GOT3 (cell line): ENCODE data around the gene PDZRN3.

Source experiments
- DNase-seq: peaks from one replicate; lab custom pipeline; 2025; ENCODE audit warnings: mixed read lengths; lab: John Stamatoyannopoulos, UW

The PDZRN3 gene

GRCh38 chr3:73418681-73419080 is 206.1 kb downstream of the PDZRN3 start:
- no peak for DNase-seq

- DNase-seq = no peak
These were observed 209.6 kb downstream of the PDZRN3 start for GRCh38 chr3:73415118-73415517.

DNA sequence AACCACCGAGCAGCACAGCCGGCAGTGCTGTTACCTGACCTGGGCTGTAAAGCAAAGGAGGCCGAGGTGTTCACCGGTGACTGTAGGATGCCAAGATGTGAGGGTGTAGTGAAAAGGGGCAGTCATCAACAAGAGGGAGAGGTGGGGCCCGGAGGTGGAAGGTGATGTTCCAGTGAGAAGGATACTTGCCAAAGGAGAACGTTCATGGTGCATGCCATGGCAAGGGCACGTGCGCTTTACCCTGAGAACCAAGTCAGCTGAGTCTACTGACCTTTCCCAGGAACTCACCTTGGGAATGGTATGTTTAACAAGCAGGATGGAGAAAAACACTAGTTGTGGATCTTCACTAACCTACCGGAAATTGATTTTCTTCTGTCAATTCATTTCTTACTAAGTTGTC is 211.1 kb downstream of the PDZRN3 start:
- DNase-seq = no peak

DNA sequence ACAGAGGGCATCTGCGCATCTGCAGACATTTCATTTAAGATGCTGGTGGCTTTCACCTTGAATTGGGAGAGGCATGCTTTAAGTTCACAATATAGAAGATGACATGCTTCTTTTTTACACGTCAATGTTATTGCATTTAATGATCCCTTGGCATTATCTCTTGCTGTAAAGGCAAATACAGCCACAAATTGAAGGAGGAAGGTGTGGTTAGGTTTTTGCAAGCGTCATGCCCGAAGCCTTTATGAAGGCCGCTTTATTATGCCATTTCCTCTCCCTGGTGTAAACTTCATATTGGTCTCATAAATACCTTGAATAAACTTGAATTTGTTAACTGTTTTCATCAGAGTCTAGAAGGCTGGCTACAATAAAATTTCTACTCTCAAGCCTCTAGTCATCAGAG is 212.7 kb downstream of the PDZRN3 start:
- DNase-seq = no peak

DNA sequence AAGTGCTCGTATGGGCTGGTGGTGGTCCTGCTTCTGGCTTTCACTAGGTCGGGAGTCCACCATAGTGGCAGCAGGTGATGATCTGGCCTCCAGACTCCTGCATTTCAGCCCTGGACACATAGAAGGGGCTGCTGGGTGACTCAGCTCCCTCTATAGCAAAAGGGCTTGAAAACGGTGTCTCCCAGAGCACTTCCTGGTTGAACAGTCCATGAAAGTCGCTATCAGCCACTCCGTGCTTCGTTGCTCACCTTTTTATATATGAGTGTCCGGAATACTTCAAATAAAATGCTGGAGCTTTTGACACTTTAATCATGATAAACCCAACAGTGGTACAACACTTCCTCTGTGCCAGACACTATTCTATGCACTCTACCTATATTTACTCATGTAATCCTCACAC is 213.2 kb downstream of the PDZRN3 start:
- DNase-seq = no peak

DNA sequence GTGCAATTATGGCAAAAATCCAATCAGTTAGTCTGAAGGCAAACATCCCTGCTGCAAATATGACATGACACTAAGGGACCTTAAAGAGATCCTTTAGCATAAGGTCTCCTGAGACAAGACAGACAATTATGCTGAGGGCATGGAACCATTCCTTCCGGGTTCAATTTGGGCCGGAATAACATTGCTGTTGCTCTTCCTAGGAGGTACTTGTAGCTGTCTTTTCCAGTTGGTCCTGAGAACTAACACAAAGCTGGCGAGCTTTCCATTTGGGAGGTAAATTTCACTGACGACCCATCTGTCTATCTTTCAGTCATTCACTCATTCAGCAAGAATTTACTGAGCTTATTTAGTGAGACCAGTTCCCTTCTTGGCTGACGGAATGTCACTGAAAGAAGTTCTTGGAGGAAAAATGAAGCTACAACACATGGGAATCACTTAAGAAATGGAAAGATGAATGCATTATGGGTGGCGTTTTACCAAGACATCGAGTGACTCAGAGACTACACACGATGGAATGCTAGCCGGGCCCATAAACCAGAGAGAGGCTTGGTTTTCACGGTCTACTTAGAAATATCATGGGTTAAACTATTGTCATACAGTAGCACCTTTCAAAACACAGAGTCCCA is 215.5 kb downstream of the PDZRN3 start:
- no peak for DNase-seq

GRCh38 chr3:73408634-73409033 is 216.1 kb downstream of the PDZRN3 start:
- no peak for DNase-seq

GRCh38 chr3:73407577-73407976 is 217.2 kb downstream of the PDZRN3 start:
- DNase-seq = no peak

DNA sequence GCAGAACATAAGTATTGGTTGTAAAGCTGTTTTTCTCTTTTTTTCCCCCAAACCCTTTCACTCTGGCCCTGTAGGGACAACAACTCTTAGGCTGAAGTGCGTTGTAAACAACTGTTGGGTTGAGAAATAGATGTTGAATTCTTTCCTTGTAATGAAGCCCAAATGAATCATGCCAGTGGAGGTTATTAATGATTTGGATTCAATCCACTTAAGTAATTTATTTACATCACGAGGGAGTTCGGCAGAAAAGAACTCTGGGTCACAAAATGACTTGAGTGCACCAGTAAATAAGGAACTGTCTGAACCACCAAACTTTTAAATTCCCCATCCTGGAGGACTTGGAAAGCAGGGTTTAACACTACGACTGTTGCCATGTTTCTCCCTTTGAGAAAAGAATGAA is 218.9 kb downstream of the PDZRN3 start:
- no peak for DNase-seq

DNA sequence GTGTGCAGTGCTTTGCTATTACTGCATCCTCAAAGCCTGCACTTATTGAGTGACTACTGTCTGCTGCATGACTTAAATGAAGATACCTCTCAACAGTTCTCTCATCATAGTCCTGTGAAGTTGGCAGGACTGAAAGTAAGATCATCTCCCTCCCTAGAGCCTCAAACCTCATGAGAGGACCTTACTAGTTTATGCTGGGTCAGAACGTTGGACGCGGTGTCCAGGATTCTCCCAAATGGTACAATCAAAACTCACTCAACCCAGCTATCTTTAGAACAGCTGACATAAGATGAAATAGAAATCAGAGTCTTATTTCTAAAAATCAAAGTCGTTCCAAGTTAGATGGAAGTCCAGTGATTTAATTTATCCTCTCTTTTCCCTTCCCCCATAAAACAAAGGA is 219.7 kb downstream of the PDZRN3 start:
- no peak for DNase-seq

DNA sequence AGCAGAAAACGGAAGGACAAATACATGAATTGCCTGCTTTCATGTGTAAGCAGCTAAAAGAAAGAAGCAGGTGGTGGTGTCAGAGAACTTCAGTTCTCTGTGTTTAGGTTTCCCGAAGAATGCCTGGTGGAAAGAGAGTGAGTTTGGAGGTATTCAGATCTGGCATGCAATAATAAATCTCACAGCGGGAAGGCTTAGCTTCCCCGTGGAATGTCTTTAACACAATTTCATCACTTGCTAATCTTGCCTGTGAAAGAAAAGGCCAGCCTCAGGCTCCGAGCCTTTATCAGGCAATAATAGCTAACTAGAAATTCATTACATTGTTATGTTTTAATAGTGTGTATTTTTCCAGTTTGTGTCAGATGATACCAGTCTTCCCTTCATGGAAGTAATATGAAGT is 220.3 kb downstream of the PDZRN3 start:
- no peak for DNase-seq

DNA sequence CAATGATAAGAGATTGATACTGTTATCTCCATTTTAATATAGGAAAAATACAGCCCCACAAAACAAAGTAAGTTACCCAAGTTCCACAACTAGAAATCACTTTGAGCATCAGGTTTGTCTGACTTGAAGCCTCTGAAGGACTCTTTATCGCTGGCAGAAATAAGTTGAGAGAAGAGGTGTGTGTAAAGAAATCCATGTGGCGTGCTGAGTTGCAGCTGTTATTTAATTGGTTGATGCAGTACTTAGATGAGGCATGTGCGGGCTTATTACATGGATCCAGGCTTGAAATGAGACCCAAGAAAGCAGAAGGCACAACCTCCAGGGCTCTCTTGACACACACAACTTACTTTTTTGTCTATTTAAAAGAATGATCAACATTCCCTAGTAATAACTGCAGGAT is 221.3 kb downstream of the PDZRN3 start:
- no peak for DNase-seq

DNA sequence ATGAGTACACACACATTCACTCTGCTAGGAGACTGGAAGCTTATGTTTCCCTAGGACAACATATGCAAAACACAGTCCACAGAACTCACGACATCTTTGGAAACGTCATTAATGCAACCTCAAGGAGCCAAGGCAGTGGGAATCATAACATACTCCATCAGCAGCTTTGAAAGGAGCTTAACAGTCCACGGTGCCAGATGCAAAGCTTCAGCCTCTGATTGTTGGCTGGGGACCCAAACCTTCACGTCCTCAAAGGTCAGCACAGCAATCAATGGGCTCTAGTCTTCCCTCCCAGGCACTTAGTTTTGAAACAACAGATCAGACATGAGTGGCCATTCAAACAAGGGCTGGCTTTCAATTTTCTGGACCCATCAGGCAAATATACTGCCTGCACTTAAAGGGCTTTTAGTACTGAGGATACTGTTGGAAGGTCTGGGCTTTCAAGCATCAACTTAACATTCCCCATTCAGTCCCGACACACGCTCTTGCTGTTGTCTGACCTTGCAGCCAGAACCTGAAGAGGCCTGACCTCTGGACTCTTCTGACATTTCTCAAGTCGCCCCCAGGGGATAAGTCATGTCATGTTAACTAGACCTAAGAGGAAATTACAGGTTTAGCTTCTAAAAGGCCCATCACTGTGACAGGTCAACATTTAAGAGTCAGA is 223.0 kb downstream of the PDZRN3 start:
- DNase-seq = no peak

- no peak for DNase-seq
These were observed 223.7 kb downstream of the PDZRN3 start for GRCh38 chr3:73401059-73401458.

- no peak for DNase-seq
These were observed 225.0 kb downstream of the PDZRN3 start for GRCh38 chr3:73399666-73400253.

GRCh38 chr3:73399106-73399505 is 225.6 kb downstream of the PDZRN3 start:
- DNase-seq = no peak

DNA sequence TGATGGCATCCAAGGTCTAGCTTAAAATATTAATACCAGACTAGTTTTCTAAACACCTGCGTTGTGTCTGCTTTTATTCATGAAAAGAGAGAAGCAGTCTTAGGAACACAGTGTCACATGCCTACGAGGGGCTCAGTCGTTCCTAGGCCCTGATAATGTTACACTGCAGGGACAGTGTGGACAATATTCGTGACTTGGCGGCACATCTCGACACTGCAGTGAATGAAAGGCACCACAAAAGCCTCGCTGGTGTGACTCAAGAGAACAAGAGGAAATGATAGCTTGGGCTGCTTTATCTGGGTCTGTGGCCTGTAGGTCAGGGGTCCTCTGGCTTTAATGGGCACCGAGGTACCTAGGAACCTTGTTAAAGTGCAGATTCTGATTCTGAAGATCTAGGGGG is 226.7 kb downstream of the PDZRN3 start:
- DNase-seq = no peak

GRCh38 chr3:73394240-73394639 is 230.5 kb downstream of the PDZRN3 start:
- no peak for DNase-seq

DNA sequence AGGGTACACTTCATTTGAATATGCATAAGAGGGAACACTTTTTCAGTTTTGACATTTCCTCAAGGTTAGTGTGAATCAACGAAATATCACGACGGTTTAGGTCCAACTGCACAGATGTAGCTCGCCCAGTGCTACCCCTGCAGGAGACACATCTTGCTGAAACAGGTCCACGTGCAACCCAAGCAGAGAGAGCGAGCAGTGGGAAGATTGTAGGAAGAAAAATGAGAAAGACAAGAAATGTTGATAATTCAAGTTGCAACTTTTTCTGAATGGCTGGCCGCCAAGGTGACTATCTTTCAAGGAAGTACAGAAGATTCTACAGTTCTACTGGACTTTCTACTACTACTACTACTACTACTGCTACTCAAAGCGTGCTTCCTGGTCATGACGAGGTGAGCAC is 231.7 kb downstream of the PDZRN3 start:
- no peak for DNase-seq

DNA sequence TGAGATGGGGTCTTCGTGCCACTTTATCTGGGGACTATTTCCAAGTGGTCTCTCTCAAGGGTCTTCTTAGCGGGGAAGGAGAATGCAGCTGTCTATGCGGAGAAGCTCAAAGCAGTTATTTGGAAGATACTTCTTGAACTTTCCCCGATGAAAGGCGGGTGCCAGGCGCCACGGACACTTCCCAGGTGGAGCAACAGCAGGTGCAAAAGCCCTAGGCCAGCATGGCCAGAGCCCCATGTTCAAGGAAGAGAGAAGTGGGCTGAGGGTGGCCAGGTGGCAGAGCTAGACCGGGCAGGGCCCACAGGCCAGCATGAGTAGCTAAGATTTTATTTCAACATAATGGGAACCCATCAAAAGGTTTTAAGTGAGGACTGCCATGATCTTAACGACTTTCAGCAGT is 232.8 kb downstream of the PDZRN3 start:
- no peak for DNase-seq

DNA sequence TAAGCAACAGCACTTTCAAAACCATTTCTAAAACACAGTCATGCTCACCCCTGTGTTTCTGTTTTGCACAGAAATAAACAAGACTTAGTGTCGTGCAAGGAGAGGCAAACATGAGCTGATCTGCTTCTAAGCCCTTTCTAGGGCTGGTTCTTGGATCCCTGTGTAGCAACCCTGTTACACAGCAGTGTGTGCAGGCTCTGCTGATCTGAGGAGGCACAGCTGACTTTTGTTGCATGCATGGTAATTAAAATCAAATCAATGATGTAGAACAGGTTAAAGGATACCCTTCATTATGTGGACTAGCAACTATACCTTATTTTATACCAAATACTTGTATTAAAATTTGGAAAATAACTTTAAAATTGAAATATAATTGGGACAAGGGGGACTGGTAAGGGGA is 234.8 kb downstream of the PDZRN3 start:
- DNase-seq = no peak

DNA sequence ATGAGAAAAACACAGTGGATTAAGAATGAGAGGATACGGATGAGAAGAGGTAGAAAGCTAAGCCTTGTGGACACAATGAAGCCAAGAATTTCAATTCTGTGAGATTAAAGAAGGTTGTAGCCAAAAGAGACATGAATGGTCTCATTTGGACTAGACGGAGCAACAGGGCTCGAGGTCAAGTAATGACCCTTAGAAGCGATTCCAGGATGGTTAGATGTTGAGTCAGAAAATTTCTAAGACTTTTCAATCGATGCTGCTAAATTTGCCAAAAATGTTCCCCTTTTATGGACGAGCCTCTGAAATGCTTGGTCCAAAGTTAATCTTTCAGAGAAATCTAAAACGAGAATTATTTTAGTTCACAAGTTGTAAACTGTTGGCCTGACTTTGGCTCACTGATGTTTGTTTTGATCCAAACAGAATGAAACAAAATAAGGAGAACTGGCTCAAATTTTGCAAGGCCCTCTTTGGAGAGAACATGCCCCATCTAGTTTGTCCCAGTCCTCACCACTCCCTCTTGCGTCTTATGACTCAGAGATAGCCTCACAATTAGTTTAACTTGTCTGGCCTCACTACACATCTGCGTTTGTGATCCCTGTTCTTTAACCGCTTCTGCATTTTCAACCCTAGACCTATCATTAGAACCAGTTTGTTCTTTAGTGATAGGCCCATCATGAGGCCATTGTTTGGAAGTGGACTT is 235.5 kb downstream of the PDZRN3 start:
- no peak for DNase-seq

- no peak for DNase-seq
These were observed 239.2 kb downstream of the PDZRN3 start for GRCh38 chr3:73385568-73385967.
